Fibroblast of lung (primary cell): ENCODE results near the gene NOXO1.

ENCODE experiments used
- EZH2 ChIP-seq: IDR thresholded peaks from 2 replicates; pipeline ENCODE4 v1.5.1; 2012; ENCODE audit warnings: low read length, control low read depth, mild to moderate bottlenecking; ENCODE audit errors: missing control alignments
- TF ChIP-seq, protein P1 (sequence below), 2 donors: IDR thresholded peaks in 1 of 2; conservative IDR thresholded peaks in 1 of 2; 1 replicate in 1 of 2; 2 replicates in 1 of 2; pipeline ENCODE4 v1.5.1; 2011 to 2012; ENCODE audit warnings: low read length in 2 of 2, control low read depth in 1 of 2, inconsistent platforms in 1 of 2, low read depth in 1 of 2, mild to moderate bottlenecking in 1 of 2

DNA sequence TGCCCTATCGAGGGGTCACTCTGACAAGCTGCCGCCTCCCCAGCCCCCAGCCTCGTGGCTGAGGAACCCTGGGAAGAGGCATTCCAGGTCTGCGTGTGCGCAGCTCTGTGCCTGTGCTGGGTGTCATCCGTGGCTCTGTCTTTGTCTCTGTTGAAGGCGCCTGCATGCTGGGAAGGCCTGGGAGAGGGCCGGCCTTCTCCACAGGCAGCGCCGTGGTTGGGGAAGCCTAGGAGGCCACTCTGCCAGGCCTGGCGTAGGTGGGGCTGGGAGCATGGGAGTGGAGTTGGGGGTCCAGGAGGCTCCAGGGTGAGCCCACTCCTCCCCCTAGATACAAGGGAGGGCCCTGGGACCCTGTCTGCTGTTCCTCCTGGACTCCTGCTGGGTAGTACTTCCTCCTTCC is 48.8 kb upstream of the NOXO1 start:
- TF ChIP-seq, protein P1, sequence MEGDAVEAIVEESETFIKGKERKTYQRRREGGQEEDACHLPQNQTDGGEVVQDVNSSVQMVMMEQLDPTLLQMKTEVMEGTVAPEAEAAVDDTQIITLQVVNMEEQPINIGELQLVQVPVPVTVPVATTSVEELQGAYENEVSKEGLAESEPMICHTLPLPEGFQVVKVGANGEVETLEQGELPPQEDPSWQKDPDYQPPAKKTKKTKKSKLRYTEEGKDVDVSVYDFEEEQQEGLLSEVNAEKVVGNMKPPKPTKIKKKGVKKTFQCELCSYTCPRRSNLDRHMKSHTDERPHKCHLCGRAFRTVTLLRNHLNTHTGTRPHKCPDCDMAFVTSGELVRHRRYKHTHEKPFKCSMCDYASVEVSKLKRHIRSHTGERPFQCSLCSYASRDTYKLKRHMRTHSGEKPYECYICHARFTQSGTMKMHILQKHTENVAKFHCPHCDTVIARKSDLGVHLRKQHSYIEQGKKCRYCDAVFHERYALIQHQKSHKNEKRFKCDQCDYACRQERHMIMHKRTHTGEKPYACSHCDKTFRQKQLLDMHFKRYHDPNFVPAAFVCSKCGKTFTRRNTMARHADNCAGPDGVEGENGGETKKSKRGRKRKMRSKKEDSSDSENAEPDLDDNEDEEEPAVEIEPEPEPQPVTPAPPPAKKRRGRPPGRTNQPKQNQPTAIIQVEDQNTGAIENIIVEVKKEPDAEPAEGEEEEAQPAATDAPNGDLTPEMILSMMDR (conservative IDR thresholded peaks at IDR 0.05 in 1 of 2, IDR thresholded peaks at IDR 0.05 in 1 of 2; ENCODE audit: low read depth in 1 of 2, low read length in 2 of 2): no peak
- no peak for TF ChIP-seq EZH2
